OCI-LY3 (cell line): ENCODE data around the gene RNF148.

Experiments
- H2AFZ ChIP-seq: fragments of 200-600, 300-600 bp; shearing (Covaris generic); 2 replicates; pipeline ENCODE4 v1.6.0; 2014; ENCODE audit warnings: antibody characterized with exemption, low read depth, low read length
- H3K27ac ChIP-seq: fragments of 200-600, 300-600 bp; sonication (generic); 2 replicates; pipeline ENCODE4 v1.5.1; 2014; ENCODE audit warnings: mild to moderate bottlenecking, low read length, moderate library complexity, mixed read lengths
- H3K27me3 ChIP-seq: fragments of 200-600, 300-600 bp; sonication (generic); 2 replicates; pipeline ENCODE4 v1.6.1; 2014; ENCODE audit warnings: low read depth, low read length, mixed read lengths
- H3K36me3 ChIP-seq: fragments of 200-600, 300-600 bp; sonication (generic); replicated peaks from 2 replicates; pipeline ENCODE3; 2014; ENCODE audit warnings: low read depth, low read length, mixed read lengths
- H3K4me1 ChIP-seq: fragments of 300-600, 200-600 bp; sonication (generic); 2 replicates; pipeline ENCODE4 v1.6.1; 2014; ENCODE audit warnings: low read length, mixed read lengths
- H3K4me2 ChIP-seq: fragments of 200-600, 300-600 bp; sonication (generic); 2 replicates; pipeline ENCODE4 v1.6.1; 2014; ENCODE audit warnings: low read length, mixed read lengths
- H3K4me3 ChIP-seq: fragments of 300-600, 200-600 bp; sonication (generic); 2 replicates; pipeline ENCODE4 v1.5.1; 2014; ENCODE audit warnings: antibody characterized with exemption, mild to moderate bottlenecking, low read length, moderate library complexity
- H3K79me2 ChIP-seq: fragments of 300-600, 200-600 bp; shearing (Covaris generic); 2 replicates; pipeline ENCODE4 v1.6.1; 2014; ENCODE audit warnings: mild to moderate bottlenecking, low read length, mixed read lengths
- H3K9ac ChIP-seq: fragments of 300-600, 200-600 bp; shearing (Covaris generic); 2 replicates; pipeline ENCODE4 v1.6.0; 2014; ENCODE audit warnings: mild to moderate bottlenecking, low read length, moderate library complexity
- H3K9me3 ChIP-seq: fragments of 200-600, 300-600 bp; shearing (Covaris generic); 2 replicates; pipeline ENCODE4 v1.6.1; 2014; ENCODE audit warnings: low read length, mixed read lengths; ENCODE audit not compliant: insufficient read depth
- H4K20me1 ChIP-seq: fragments of 200-600, 300-600 bp; sonication (generic); 2 replicates; pipeline ENCODE4 v1.6.1; 2016; ENCODE audit warnings: low read length, mixed read lengths; ENCODE audit not compliant: insufficient read depth
- EZH2phosphoT487 ChIP-seq: fragments of 200-600 bp; shearing (Covaris generic); IDR thresholded peaks from 2 replicates; pipeline ENCODE4 v1.6.1; 2018; ENCODE audit warnings: antibody characterized with exemption, mixed run types, low read depth
- TF ChIP-seq, protein P1 (sequence below): fragments of 200-600, 300-600 bp; sonication (generic); IDR thresholded peaks from 2 replicates; pipeline ENCODE4 v1.5.1; 2014; ENCODE audit warnings: antibody characterized with exemption, low read length, low read depth

Gene RNF148

GRCh38 chr7:122743211-122743610 lies 40.5 kb upstream of the RNF148 start:
- Histone ChIP-seq H3K4me3 (no peak overlapping the region), H3K79me2 (no peaks in the 10 kb centered on the region), H3K27me3 (no peaks in the 10 kb centered on the region), H3K27ac (no peak overlapping the region), H3K9ac (no peak overlapping the region), H2AFZ (no peak overlapping the region), H3K9me3 (no peaks in the 10 kb centered on the region), H3K4me2 (no peak overlapping the region), H4K20me1 (no peaks in the 10 kb centered on the region), H3K4me1 (no peaks in the 10 kb centered on the region), H3K36me3 (no peaks in the 10 kb centered on the region)
- no peak for TF ChIP-seq EZH2phosphoT487
- TF ChIP-seq, protein P1, sequence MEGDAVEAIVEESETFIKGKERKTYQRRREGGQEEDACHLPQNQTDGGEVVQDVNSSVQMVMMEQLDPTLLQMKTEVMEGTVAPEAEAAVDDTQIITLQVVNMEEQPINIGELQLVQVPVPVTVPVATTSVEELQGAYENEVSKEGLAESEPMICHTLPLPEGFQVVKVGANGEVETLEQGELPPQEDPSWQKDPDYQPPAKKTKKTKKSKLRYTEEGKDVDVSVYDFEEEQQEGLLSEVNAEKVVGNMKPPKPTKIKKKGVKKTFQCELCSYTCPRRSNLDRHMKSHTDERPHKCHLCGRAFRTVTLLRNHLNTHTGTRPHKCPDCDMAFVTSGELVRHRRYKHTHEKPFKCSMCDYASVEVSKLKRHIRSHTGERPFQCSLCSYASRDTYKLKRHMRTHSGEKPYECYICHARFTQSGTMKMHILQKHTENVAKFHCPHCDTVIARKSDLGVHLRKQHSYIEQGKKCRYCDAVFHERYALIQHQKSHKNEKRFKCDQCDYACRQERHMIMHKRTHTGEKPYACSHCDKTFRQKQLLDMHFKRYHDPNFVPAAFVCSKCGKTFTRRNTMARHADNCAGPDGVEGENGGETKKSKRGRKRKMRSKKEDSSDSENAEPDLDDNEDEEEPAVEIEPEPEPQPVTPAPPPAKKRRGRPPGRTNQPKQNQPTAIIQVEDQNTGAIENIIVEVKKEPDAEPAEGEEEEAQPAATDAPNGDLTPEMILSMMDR, result no peak

- Histone ChIP-seq H2AFZ (no peak overlapping the region), H4K20me1 (no peaks in the 10 kb centered on the region), H3K27ac (no peak overlapping the region), H3K4me3 (no peak overlapping the region), H3K9ac (no peak overlapping the region), H3K79me2 (no peaks in the 10 kb centered on the region), H3K4me2 (no peak overlapping the region), H3K9me3 (no peaks in the 10 kb centered on the region), H3K36me3 (no peaks in the 10 kb centered on the region), H3K4me1 (no peaks in the 10 kb centered on the region), H3K27me3 (no peaks in the 10 kb centered on the region)
- TF ChIP-seq, protein P1, result no peak
- TF ChIP-seq EZH2phosphoT487, result no peak
Measured at GRCh38 chr7:122738947-122739346, 36.2 kb upstream of the RNF148 start.

DNA sequence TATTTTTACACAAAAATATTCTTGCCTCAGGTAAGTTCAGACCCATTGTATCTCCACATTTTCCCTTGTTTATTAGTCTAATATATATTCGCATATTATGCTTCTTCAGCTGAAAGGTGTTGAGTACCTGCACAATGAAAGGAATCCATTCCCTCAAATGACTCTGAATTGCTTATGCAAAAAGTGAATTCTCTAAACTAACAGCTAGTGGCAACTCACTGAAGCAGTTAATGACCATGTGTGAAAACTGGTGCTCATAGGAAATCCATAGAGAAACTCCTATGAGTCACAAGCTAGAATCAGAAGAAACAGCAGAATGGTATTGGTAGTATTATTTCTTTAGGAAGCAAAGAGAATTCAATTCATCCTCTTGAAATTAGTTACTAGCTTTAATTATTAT lies 33.5 kb upstream of the RNF148 start:
- no peak overlapping the region for H3K9ac ChIP-seq
- no peaks in the 10 kb centered on the region for H4K20me1 ChIP-seq
- H3K36me3 ChIP-seq, result no peaks in the 10 kb centered on the region
- no peaks in the 10 kb centered on the region for H3K27me3 ChIP-seq
- no peak for TF ChIP-seq EZH2phosphoT487
- TF ChIP-seq, protein P1, result no peak
- no peaks in the 10 kb centered on the region for H3K9me3 ChIP-seq
- no peak overlapping the region for H3K4me3 ChIP-seq
- H3K4me2 ChIP-seq, result no peak overlapping the region
- H3K4me1 ChIP-seq, result no peaks in the 10 kb centered on the region
- no peaks in the 10 kb centered on the region for H3K79me2 ChIP-seq
- no peak overlapping the region for H3K27ac ChIP-seq
- H2AFZ ChIP-seq, result no peak overlapping the region

DNA sequence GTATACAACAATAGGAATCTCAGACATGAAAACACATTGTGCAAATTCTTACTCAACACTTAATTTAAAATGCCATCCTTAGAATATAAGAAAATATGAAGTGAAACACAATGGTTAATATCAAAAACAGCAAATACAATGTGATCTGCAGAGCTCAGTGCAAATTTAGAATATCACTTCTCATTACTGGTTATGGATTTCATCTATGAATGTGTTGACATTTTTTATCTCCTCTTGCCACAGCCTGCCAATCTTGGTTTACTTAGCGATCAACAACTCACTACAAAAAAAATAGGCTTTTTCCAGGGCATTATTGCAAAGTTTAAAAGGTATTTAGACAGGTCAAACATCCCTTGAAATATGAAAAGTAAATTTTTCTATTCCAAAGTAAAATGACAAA lies 25.0 kb upstream of the RNF148 start:
- no peaks in the 10 kb centered on the region for H3K79me2 ChIP-seq
- H3K4me3 ChIP-seq, result no peak overlapping the region
- no peaks in the 10 kb centered on the region for H3K9me3 ChIP-seq
- no peaks in the 10 kb centered on the region for H3K27me3 ChIP-seq
- H3K4me2 ChIP-seq, result no peak overlapping the region
- H3K4me1 ChIP-seq, result peaks cover 22% of the 10 kb centered on the region
- no peak overlapping the region for H3K9ac ChIP-seq
- TF ChIP-seq, protein P1, result no peak
- TF ChIP-seq EZH2phosphoT487, result no peak
- H3K27ac ChIP-seq, result no peak overlapping the region
- H3K36me3 ChIP-seq, result no peaks in the 10 kb centered on the region
- H4K20me1 ChIP-seq, result no peaks in the 10 kb centered on the region
- H2AFZ ChIP-seq, result no peak overlapping the region
